HG02973 (cell line): Measurements from ENCODE around the gene CCL2.
"Not testable (repeated sequence)": the region's sequence is repeated elsewhere in the genome, so short reads cannot be mapped to it uniquely, and the experiment has no call there.

Source experiments
- ATAC-seq: cut with Tn5 transposase; IDR thresholded peaks from one replicate; pipeline ENCODE4 v1.9.1; 2021; ENCODE audit warnings: moderate library complexity; ENCODE audit not compliant: unreplicated experiment

The CCL2 gene

GRCh38 chr17:34254651-34255380, at the start of gene CCL2:
Gene CCL2, plus strand, starts transcription at chr17:34255285. Its CDS starts 65 bp downstream, at chr17:34255350.
- ATAC-seq = no peak

GRCh38 chr17:34205401-34205800, 49.7 kb upstream of the CCL2 start:
- ATAC-seq = no peak

- ATAC-seq = no peak
Observed at GRCh38 chr17:34206569-34206968, 48.5 kb upstream of the CCL2 start.

GRCh38 chr17:34207572-34207971, 47.5 kb upstream of the CCL2 start:
- ATAC-seq = no peak

GRCh38 chr17:34218748-34219147, 36.3 kb upstream of the CCL2 start:
- ATAC-seq = no peak

GRCh38 chr17:34219405-34219804, 35.7 kb upstream of the CCL2 start:
- ATAC-seq = no peak

- ATAC-seq = no peak
Observed at GRCh38 chr17:34220045-34220751, 34.9 kb upstream of the CCL2 start.

- ATAC-seq = no peak
Observed at GRCh38 chr17:34220752-34221395, 34.2 kb upstream of the CCL2 start.

- ATAC-seq = no peak
Observed at GRCh38 chr17:34221411-34221810, 33.7 kb upstream of the CCL2 start.

GRCh38 chr17:34222722-34223497, 32.2 kb upstream of the CCL2 start:
- ATAC-seq = no peak

- no peak for ATAC-seq
Observed at GRCh38 chr17:34225046-34225445, 30.0 kb upstream of the CCL2 start.

- no peak for ATAC-seq
Observed at GRCh38 chr17:34226011-34226743, 28.9 kb upstream of the CCL2 start.

GRCh38 chr17:34226744-34227034, 28.4 kb upstream of the CCL2 start:
- ATAC-seq = no peak

GRCh38 chr17:34227293-34227692, 27.8 kb upstream of the CCL2 start:
- not testable (repeated sequence) for ATAC-seq

GRCh38 chr17:34227707-34228106, 27.4 kb upstream of the CCL2 start:
- ATAC-seq = no peak

- no peak for ATAC-seq
Observed at GRCh38 chr17:34228781-34229180, 26.3 kb upstream of the CCL2 start.

GRCh38 chr17:34230342-34230741, 24.7 kb upstream of the CCL2 start:
- ATAC-seq = no peak

- no peak for ATAC-seq
Observed at GRCh38 chr17:34234616-34235015, 20.5 kb upstream of the CCL2 start.

- ATAC-seq = no peak
Observed at GRCh38 chr17:34235389-34236028, 19.6 kb upstream of the CCL2 start.

GRCh38 chr17:34236281-34236892, 18.7 kb upstream of the CCL2 start:
- no peak for ATAC-seq
